ENCODE measurements around the gene ADM.

Gene ADM

GRCh38 chr11:10301656-10302358 is 3.1 kb upstream of the ADM start:
- peak overlapping the region; percentile 95 for H3K4me3 Mint-ChIP-seq
- H3K9me3 Mint-ChIP-seq = no peaks in the 10 kb centered on the region
- peaks cover 90% of the 10 kb centered on the region for H3K27me3 Mint-ChIP-seq
- peaks cover 56% of the 10 kb centered on the region for H3K4me1 Mint-ChIP-seq
- CTCF ChIA-PET = interaction anchor here (0.8 to 4.6 kb wide), 8 partner anchors 9 to 689 kb away, joined by 3 to 47 read pairs (median 3); no protein-coding TSS in a partner anchor
- H3K36me3 Mint-ChIP-seq = peaks cover 7% of the 10 kb centered on the region
- DNase-seq = no peak
- no peak overlapping the region for H3K27ac Mint-ChIP-seq

GRCh38 chr11:10302359-10302743 is 2.5 kb upstream of the ADM start:
- no peak for DNase-seq
- CTCF ChIA-PET = interaction anchor here (0.8 to 4.6 kb wide), 6 partner anchors 10 to 689 kb away, joined by 3 to 47 read pairs (median 3); no protein-coding TSS in a partner anchor
- peaks cover 7% of the 10 kb centered on the region for H3K36me3 Mint-ChIP-seq
- peaks cover 91% of the 10 kb centered on the region for H3K27me3 Mint-ChIP-seq
- no peak overlapping the region for H3K27ac Mint-ChIP-seq
- peaks cover 60% of the 10 kb centered on the region for H3K4me1 Mint-ChIP-seq
- no peaks in the 10 kb centered on the region for H3K9me3 Mint-ChIP-seq
- H3K4me3 Mint-ChIP-seq = peak overlapping the region; percentile 95

- Mint-ChIP-seq H3K4me1 (peaks cover 59% of the 10 kb centered on the region), H3K4me3 (peak overlapping the region; percentile 95), H3K27ac (peak overlapping the region; percentile 60), H3K36me3 (peaks cover 7% of the 10 kb centered on the region), H3K27me3 (peaks cover 92% of the 10 kb centered on the region), H3K9me3 (no peaks in the 10 kb centered on the region)
- CTCF ChIA-PET = interaction anchor here (0.8 to 4.6 kb wide), 9 partner anchors 10 to 690 kb away, joined by 3 to 47 read pairs (median 5); no protein-coding TSS in a partner anchor
- DNase-seq = peak; percentile 83
These were observed 1.9 kb upstream of the ADM start for GRCh38 chr11:10302744-10303557.

- peak; percentile 46 for DNase-seq
- Mint-ChIP-seq H3K27ac (no peak overlapping the region), H3K36me3 (peaks cover 7% of the 10 kb centered on the region), H3K4me3 (peak overlapping the region; percentile 95), H3K4me1 (peaks cover 61% of the 10 kb centered on the region), H3K27me3 (peaks cover 92% of the 10 kb centered on the region), H3K9me3 (no peaks in the 10 kb centered on the region)
- CTCF ChIA-PET = interaction anchor here (0.8 to 4.6 kb wide), 10 partner anchors 8 to 555 kb away, joined by 3 to 47 read pairs (median 4); no protein-coding TSS in a partner anchor
These were observed 1.1 kb upstream of the ADM start for GRCh38 chr11:10303558-10304363.

- Mint-ChIP-seq H3K4me3 (peak overlapping the region; percentile 52), H3K27ac (no peak overlapping the region), H3K27me3 (peaks cover 95% of the 10 kb centered on the region), H3K4me1 (peaks cover 66% of the 10 kb centered on the region), H3K9me3 (no peaks in the 10 kb centered on the region), H3K36me3 (peaks cover 7% of the 10 kb centered on the region)
- CTCF ChIA-PET = interaction anchor here (0.8 to 4.6 kb wide), 7 partner anchors 10 to 547 kb away, joined by 3 to 47 read pairs (median 3); no protein-coding TSS in a partner anchor
- DNase-seq = peak; percentile 46
These were observed 540 bp downstream of the ADM start for GRCh38 chr11:10305262-10305963.

GRCh38 chr11:10305964-10306918 is 1.4 kb downstream of the ADM start:
- Mint-ChIP-seq H3K27me3 (peaks cover 90% of the 10 kb centered on the region), H3K36me3 (peaks cover 7% of the 10 kb centered on the region), H3K4me3 (peak overlapping the region; percentile 52), H3K27ac (no peak overlapping the region), H3K4me1 (peaks cover 66% of the 10 kb centered on the region), H3K9me3 (no peaks in the 10 kb centered on the region)
- peak; percentile 43 for DNase-seq
- CTCF ChIA-PET = interaction anchor here (0.7 to 4.6 kb wide), 8 partner anchors 9 to 547 kb away, joined by 3 to 47 read pairs (median 4); no protein-coding TSS in a partner anchor

- peaks cover 88% of the 10 kb centered on the region for H3K27me3 Mint-ChIP-seq
- peaks cover 64% of the 10 kb centered on the region for H3K4me1 Mint-ChIP-seq
These were observed 2.1 kb downstream of the ADM start for GRCh38 chr11:10307022-10307399.

GRCh38 chr11:10307400-10308200 is 2.7 kb downstream of the ADM start:
- Mint-ChIP-seq H3K4me1 (peaks cover 58% of the 10 kb centered on the region), H3K36me3 (peaks cover 7% of the 10 kb centered on the region), H3K9me3 (no peaks in the 10 kb centered on the region), H3K27me3 (peaks cover 88% of the 10 kb centered on the region), H3K4me3 (peak overlapping the region; percentile 52), H3K27ac (peak overlapping the region; percentile 83)
- peak; percentile 81 for DNase-seq
- CTCF ChIA-PET = interaction anchor here (0.6 to 3.8 kb wide), 25 partner anchors 9 to 773 kb away, joined by 3 to 43 read pairs (median 4); no protein-coding TSS in a partner anchor

More at GRCh38 chr11:10307022-10307399, 2.1 kb downstream of the ADM start:
- no peak for DNase-seq
- Mint-ChIP-seq H3K4me3 (peak overlapping the region; percentile 52), H3K36me3 (peaks cover 7% of the 10 kb centered on the region), H3K9me3 (no peaks in the 10 kb centered on the region), H3K27ac (no peak overlapping the region)
- CTCF ChIA-PET = interaction anchor here (0.6 to 3.8 kb wide), 15 partner anchors 9 to 694 kb away, joined by 3 to 43 read pairs (median 4); no protein-coding TSS in a partner anchor

- H3K27me3 Mint-ChIP-seq = peaks cover 84% of the 10 kb centered on the region
- peaks cover 52% of the 10 kb centered on the region for H3K4me1 Mint-ChIP-seq
These were observed 3.5 kb downstream of the ADM start for GRCh38 chr11:10308201-10308954.

GRCh38 chr11:10309163-10310093 is 4.6 kb downstream of the ADM start:
- DNase-seq = no peak
- H3K27ac Mint-ChIP-seq = no peak overlapping the region
- H3K36me3 Mint-ChIP-seq = peaks cover 4% of the 10 kb centered on the region
- CTCF ChIA-PET = interaction anchor here (0.5 to 3.8 kb wide), 14 partner anchors 9 to 774 kb away, joined by 3 to 43 read pairs (median 6); no protein-coding TSS in a partner anchor
- H3K4me3 Mint-ChIP-seq = no peak overlapping the region
- peaks cover 42% of the 10 kb centered on the region for H3K4me1 Mint-ChIP-seq
- H3K27me3 Mint-ChIP-seq = peaks cover 80% of the 10 kb centered on the region
- no peaks in the 10 kb centered on the region for H3K9me3 Mint-ChIP-seq

More at GRCh38 chr11:10308201-10308954, 3.5 kb downstream of the ADM start:
- Mint-ChIP-seq H3K27ac (peak overlapping the region; percentile 83), H3K9me3 (no peaks in the 10 kb centered on the region), H3K4me3 (peak overlapping the region; percentile 52), H3K36me3 (peaks cover 4% of the 10 kb centered on the region)
- CTCF ChIA-PET = interaction anchor here (0.6 to 3.8 kb wide), 21 partner anchors 10 to 773 kb away, joined by 3 to 43 read pairs (median 4); no protein-coding TSS in a partner anchor
- DNase-seq = no peak
